ENCODE measurements around the gene ASB18.

The ASB18 gene

GRCh38 chr2:236217926-236218325 lies 46.3 kb downstream of the ASB18 start:
- DNase-seq (ENCODE audit: low read depth) = no peak
- no peak overlapping the region for H3K4me3 ChIP-seq (ENCODE audit: low read depth, low read length)
- TF ChIP-seq CTCF (IDR thresholded peaks at IDR 0.05; ENCODE audit: low read depth, low read length, missing control alignments) = no peak

GRCh38 chr2:236216711-236217110 lies 47.5 kb downstream of the ASB18 start:
- no peak for DNase-seq (ENCODE audit: low read depth)
- H3K4me3 ChIP-seq (ENCODE audit: low read depth, low read length) = no peak overlapping the region
- TF ChIP-seq CTCF (IDR thresholded peaks at IDR 0.05; ENCODE audit: low read depth, low read length, missing control alignments) = no peak

GRCh38 chr2:236215761-236216333 lies 48.4 kb downstream of the ASB18 start:
- TF ChIP-seq CTCF (IDR thresholded peaks at IDR 0.05; ENCODE audit: low read depth, low read length, missing control alignments) = no peak
- H3K4me3 ChIP-seq (ENCODE audit: low read depth, low read length) = no peak overlapping the region
- no peak for DNase-seq (ENCODE audit: low read depth)

GRCh38 chr2:236215196-236215595 lies 49.0 kb downstream of the ASB18 start:
- H3K4me3 ChIP-seq (ENCODE audit: low read depth, low read length) = no peak overlapping the region
- no peak for TF ChIP-seq CTCF (IDR thresholded peaks at IDR 0.05; ENCODE audit: low read depth, low read length, missing control alignments)
- no peak for DNase-seq (ENCODE audit: low read depth)

- no peak overlapping the region for H3K4me3 ChIP-seq (ENCODE audit: low read depth, low read length)
- no peak for DNase-seq (ENCODE audit: low read depth)
- TF ChIP-seq CTCF (IDR thresholded peaks at IDR 0.05; ENCODE audit: low read depth, low read length, missing control alignments) = no peak
Measured at GRCh38 chr2:236214376-236214995, 49.7 kb downstream of the ASB18 start.

- DNase-seq (ENCODE audit: low read depth) = no peak
- TF ChIP-seq CTCF (IDR thresholded peaks at IDR 0.05; ENCODE audit: low read depth, low read length, missing control alignments) = no peak
- no peak overlapping the region for H3K4me3 ChIP-seq (ENCODE audit: low read depth, low read length)
Measured at GRCh38 chr2:236211296-236211695, 52.9 kb downstream of the ASB18 start.

GRCh38 chr2:236210536-236210935 lies 53.7 kb downstream of the ASB18 start:
- no peak overlapping the region for H3K4me3 ChIP-seq (ENCODE audit: low read depth, low read length)
- no peak for TF ChIP-seq CTCF (IDR thresholded peaks at IDR 0.05; ENCODE audit: low read depth, low read length, missing control alignments)
- no peak for DNase-seq (ENCODE audit: low read depth)

Data from GM12864 (cell line).